Globus pallidus (tissue), 1 donor: ENCODE results near the gene SSNA1.

Experiments used
- DNase-seq: peaks from one replicate; pipeline ENCODE4 v3.0.0-alpha.2; 2015; ENCODE audit warnings: low spot score

Gene SSNA1

GRCh38 chr9:137188490-137189296 is at the start of gene SSNA1, which contains the start of gene ANAPC2:
Gene SSNA1 (plus strand): TSS chr9:137188676. CDS start chr9:137188727, 51 bp downstream.
Gene ANAPC2 (minus strand): TSS chr9:137188560. CDS start chr9:137188532, 28 bp downstream.
- DNase-seq, result peak; percentile 93

- DNase-seq, result no peak
Observed at GRCh38 chr9:137138722-137139467, 49.6 kb upstream of the SSNA1 start, which contains the start of gene GRIN1. Gene GRIN1 (plus strand): TSS chr9:137139154. CDS start chr9:137139487, 333 bp downstream.

DNA sequence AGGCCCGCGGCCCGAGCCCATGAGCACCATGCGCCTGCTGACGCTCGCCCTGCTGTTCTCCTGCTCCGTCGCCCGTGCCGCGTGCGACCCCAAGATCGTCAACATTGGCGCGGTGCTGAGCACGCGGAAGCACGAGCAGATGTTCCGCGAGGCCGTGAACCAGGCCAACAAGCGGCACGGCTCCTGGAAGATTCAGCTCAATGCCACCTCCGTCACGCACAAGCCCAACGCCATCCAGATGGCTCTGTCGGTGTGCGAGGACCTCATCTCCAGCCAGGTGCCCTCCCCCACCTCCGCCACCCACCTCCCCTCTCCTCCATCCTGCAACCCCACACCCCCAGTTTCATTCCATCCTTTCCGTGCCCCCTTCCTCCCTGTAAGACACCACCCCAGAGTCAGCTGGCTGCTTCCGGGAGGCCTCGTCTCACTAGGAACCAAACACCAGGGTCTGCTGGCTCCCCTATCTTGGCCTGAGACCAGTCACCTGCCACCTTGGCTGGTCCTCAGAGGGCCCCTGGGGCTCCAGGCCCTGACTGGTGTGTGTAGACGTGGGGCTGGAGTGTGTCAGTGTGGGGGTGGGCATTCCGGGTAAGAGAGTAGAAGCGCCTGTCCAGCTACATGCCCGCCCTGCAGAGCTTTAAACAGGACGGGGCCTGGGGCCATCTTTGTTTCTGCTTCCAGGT is 48.9 kb upstream of the SSNA1 start:
- DNase-seq, result no peak

- DNase-seq, result no peak
Observed at GRCh38 chr9:137140151-137141012, 48.1 kb upstream of the SSNA1 start.

- DNase-seq, result no peak
Observed at GRCh38 chr9:137141050-137141810, 47.2 kb upstream of the SSNA1 start.

- DNase-seq, result no peak
Observed at GRCh38 chr9:137141976-137142936, 46.2 kb upstream of the SSNA1 start.

DNA sequence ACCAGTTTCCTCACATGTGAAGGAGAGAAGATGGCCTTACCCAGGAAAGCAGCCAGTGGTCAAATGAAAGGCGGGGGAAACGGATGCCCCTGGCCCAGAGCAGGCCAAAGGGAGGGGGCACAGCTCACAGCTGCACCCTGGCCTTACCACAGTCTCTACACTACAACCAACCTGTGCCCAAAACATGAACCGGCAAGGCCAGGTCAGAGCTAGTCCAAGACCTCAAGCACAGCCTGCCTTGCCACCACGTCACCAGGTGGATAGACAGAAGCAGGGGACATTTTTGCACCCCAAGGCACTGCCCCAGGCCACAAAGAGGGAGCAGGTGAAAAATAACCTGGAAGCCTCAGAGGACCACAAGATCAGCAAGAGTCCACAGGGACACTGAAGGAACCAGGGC is 45.0 kb upstream of the SSNA1 start:
- no peak for DNase-seq

DNA sequence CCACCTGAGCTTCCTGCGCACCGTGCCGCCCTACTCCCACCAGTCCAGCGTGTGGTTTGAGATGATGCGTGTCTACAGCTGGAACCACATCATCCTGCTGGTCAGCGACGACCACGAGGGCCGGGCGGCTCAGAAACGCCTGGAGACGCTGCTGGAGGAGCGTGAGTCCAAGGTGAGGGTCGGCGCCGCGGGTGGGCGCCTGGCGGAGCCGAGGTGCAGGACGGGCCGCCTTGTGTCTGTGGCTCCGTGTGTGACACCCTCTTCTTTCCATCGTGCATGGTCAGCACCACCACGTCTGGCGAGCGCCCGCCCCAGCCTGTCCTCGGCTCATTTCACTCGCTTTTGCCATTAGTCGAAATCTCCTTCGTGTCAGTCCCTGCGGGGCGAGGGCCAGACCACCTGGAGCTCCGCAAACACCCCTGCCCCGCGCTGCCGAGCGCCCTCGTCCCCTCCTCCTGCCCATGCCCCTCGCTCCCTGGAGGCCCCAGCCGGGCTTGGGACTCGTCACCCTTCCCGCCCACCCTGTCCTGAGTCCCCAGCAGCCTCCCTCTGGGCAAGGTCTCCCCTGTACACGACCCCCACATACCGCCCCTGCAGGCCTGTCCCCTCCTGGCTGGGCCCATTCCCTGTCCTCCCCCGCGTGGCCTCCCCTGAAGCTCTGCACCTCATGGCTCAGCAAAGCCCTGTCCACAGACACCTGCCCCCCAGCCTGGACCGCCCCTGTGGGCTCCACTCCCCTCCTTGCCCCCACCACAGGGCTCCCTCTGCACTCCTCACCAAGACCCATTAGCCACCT is 42.5 kb upstream of the SSNA1 start:
- no peak for DNase-seq

DNA sequence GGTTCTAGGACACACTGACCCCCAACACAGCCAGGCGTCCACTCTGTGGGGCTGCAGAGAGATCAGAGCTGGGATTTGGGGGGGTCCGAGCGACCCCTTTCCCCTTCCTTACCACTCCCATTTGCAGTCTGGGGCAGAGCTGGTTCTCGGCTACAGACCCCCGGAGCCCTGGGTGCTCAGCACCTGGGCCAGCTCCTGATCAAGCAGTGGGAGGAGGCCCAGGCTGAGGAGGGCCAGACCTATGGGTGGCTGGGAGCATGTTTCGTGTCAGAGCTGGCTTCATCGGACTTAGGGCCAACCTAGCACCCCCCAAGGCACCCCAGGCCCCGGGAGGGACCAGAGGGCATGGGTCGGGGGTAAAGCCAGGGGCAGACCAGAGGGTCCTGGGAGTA is 42.0 kb upstream of the SSNA1 start:
- DNase-seq, result no peak

DNA sequence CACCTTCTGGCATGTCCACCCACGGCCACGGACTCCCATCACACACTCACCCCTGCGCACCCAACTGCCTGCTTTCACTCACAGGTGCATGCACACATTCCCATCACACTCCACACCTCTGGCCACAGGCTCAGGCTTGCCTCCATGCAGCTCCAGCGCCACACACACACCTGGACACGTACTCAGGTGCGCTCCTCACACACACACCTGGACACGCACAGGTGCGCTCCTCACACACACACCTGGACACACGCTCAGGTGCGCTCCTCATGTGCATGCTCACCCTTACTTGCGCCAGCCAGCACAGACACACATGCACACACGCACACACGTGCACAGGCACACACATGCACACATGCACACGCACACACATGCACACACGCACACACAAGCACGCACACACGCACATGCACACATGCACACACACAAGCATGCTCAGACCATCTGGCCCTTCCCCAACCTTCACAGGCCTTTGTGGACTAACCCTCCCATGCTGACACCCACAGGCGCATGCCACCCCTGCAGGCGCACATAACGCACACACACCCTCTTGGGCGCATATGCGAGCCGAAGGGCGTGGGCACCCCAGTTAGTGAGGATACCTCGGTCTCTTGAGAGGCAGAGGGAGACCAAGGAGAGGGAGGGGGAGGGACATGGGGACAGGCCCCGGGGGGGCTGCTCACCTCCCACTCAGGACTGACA is 41.2 kb upstream of the SSNA1 start:
- no peak for DNase-seq

GRCh38 chr9:137147793-137148160 is 40.7 kb upstream of the SSNA1 start:
- DNase-seq, result no peak

DNA sequence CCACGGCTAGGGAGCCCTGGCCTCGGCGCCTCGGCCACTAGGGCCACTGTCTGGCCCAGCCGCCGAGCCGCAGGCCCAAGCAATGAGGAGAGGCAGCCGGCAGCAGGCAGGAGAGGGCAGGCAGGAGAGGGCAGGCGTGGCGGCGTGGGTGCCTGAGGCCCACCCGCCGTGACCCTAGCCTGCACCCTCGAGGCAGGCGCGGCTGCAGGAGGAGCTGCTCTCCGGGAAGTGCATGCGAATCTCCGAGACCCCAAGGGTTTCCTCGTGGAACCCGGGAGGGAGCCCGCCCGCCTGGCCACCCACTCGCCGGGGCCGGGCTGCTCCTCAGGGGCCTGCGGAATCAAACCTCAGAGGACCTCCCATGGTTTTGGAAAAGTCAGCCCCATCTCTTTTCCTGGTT is 40.2 kb upstream of the SSNA1 start:
- no peak for DNase-seq

- no peak for DNase-seq
Observed at GRCh38 chr9:137148661-137149060, 39.8 kb upstream of the SSNA1 start.

DNA sequence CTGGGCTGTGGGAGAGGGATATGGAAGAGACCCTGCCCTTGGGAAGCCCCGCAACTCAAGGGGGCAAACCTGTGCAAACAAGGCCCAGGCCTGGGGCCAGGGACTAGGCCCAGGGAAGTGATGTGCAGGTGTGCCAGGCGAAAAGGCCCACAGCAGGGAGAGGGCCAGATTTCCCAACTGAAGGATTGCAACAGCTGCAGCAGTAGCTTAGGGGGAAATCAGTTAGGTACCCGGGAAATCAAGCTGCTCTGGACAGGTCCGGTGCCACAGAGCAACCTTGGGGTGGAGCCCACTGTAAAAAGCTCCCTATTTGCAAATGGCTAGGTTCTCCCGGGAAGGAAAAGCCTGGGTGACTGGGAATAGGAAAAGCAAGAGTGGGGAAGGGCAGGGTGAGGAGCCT is 39.1 kb upstream of the SSNA1 start:
- no peak for DNase-seq

GRCh38 chr9:137149942-137150616 is 38.4 kb upstream of the SSNA1 start:
- no peak for DNase-seq

GRCh38 chr9:137150617-137151457 is 37.6 kb upstream of the SSNA1 start:
- no peak for DNase-seq
